GM12801 (cell line): ENCODE results near the gene CDH23.

Experiments
- TF ChIP-seq, protein P1 (sequence below): IDR thresholded peaks from one replicate; pipeline ENCODE4 v1.5.1; 2011; ENCODE audit warnings: control low read depth; ENCODE audit not compliant: insufficient read length; ENCODE audit errors: extremely low read depth

CDH23 gene

DNA sequence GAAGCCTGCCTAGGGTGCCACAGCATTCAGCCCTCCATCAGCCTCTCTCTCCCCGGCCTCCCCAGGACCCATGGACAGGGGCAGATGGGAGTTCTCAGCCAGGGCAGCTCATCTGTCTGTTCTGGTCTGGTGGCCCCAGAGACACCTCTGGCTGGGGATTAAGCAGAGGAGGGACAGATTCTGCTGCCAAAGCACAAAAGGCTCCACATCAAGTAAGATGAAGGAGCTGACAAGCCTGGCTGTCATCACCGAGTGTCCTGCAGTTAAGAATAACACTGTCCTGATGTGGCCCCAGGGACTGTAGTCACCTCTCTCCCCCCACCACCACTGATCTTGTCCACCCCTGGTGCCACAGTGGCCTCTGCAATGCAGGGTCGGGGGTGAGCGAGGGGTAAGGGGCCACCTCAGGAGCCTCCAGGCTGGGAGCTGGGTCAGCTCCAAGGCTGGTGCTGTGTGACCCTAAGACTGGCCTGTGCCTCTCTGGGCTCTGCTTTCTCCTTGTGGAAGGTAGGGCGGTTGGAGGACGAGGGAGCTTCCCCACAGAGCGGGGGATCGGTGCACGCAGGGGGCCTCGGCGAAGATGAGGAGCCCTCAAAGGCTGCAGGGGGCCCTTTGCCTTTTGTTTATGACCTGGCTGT lies 304.1 kb downstream of the CDH23 start:
- TF ChIP-seq, protein P1, sequence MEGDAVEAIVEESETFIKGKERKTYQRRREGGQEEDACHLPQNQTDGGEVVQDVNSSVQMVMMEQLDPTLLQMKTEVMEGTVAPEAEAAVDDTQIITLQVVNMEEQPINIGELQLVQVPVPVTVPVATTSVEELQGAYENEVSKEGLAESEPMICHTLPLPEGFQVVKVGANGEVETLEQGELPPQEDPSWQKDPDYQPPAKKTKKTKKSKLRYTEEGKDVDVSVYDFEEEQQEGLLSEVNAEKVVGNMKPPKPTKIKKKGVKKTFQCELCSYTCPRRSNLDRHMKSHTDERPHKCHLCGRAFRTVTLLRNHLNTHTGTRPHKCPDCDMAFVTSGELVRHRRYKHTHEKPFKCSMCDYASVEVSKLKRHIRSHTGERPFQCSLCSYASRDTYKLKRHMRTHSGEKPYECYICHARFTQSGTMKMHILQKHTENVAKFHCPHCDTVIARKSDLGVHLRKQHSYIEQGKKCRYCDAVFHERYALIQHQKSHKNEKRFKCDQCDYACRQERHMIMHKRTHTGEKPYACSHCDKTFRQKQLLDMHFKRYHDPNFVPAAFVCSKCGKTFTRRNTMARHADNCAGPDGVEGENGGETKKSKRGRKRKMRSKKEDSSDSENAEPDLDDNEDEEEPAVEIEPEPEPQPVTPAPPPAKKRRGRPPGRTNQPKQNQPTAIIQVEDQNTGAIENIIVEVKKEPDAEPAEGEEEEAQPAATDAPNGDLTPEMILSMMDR, result no peak

DNA sequence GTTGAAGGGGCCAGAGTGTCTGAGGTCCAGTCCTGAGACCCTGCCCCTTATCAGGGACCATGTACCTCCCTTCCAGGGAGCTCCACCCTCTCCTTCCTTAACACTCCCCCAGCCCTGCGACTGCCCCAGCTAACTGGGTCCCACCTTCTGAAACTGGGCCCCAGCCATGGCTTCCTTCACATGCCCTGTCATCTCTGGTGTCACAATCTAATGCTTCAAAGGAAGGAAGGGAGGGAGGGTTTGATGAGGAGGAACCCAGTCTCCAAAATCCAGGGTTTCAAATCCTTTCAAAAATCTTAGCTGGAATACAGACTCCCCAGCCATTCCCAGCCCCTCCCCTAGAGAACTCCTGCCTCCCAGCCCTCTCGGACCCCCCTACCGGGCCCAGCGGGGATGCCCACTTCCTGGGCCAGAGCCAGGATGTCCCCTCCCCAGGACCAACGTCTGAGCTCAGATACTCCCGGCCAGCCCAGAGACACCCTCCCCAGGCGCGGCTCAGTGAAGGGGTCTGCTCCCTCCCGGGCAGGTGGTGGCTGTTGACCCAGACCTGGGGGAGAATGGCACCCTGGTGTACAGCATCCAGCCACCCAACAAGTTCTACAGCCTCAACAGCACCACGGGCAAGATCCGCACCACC lies 304.9 kb downstream of the CDH23 start:
- TF ChIP-seq, protein P1, result no peak

DNA sequence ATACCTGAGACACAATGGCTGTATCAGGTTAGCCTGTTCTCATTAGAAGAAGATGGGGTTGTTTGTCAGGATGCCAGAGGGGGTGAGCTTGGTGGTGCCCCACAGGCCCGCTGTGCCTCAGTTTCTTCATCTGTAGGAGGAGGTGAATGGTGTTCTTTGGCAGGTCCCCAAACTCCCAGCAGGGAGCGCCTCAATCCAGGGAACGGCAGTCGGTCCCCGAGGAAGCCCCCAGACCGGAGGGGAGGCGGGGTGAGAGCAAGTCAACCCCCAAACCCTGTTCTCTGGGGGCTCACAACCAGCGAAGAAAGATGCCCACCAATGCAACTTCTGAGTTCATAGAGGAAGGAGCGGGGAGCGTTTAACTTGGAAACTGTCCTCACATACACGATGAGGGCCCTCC lies 306.9 kb downstream of the CDH23 start:
- TF ChIP-seq, protein P1, result no peak

DNA sequence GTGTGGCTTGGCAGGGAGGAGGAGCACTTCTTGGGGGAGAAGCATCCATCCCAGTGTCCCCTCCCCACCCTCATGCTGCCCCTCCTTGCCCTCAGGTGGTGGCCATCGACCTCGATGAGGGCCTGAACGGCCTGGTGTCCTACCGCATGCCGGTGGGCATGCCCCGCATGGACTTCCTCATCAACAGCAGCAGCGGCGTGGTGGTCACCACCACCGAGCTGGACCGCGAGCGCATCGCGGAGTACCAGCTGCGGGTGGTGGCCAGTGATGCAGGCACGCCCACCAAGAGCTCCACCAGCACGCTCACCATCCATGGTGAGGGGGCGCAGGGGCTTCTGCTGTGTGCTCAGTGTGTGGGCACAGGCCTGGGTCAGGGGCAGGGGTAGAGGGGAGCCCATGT lies 308.1 kb downstream of the CDH23 start:
- TF ChIP-seq, protein P1, result no peak

DNA sequence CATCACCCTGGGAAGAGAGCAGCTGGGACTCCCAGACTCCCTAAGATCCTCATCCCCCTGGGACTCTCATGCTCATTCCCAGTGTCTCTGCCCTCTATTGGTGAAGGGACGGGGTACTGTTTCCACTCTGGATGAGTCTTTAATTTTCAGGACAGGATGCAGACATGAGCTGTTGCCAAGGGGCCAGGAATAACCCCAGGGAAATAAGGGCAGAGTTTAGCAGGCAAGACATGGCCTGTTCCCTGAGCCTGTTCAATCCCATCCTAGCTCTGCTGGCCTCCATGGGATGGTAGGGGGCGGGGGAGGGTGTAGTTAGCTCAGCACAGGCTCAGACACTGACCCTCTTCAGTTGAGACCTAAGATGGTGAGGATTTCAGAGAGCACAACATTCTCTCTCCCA lies 308.9 kb downstream of the CDH23 start:
- TF ChIP-seq, protein P1, result no peak

DNA sequence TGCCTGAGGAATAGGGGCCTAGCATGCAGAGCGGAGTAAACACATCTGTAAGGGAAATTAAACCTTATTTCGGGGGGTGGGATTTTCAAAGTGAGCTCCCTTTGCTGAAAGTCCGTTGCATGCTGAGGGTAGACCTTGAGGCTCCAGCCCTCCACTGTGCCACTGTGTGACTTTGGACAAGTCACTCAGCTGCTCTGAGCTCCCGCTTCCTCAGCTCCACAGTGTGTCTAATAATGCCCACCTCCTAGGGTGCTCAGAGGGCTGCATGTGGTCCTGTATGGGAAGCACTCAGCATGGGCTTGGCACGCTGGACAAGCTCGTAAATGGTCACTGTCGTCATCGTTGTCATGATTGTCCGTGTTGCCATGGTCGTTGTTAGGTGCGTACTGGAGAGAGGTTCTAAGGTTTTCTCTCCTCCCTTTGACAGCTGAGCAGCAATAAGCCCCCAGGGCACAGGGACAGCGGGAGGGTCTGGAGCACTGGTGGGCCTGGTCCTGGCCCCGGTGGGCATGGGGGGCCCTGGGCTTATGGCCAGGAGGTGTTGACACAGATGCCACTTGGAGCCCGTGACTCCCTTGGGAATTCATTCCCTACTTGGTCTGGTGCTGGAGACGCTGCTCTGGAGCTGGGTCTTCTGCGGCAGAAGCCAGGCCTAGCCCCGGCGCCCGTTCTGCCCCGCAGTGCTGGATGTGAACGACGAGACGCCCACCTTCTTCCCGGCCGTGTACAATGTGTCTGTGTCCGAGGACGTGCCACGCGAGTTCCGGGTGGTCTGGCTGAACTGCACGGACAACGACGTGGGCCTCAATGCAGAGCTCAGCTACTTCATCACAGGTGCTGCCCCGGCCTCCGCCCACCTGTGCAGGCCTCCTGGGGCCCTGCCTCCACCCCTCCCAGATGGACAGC lies 309.7 kb downstream of the CDH23 start:
- TF ChIP-seq, protein P1, result no peak

DNA sequence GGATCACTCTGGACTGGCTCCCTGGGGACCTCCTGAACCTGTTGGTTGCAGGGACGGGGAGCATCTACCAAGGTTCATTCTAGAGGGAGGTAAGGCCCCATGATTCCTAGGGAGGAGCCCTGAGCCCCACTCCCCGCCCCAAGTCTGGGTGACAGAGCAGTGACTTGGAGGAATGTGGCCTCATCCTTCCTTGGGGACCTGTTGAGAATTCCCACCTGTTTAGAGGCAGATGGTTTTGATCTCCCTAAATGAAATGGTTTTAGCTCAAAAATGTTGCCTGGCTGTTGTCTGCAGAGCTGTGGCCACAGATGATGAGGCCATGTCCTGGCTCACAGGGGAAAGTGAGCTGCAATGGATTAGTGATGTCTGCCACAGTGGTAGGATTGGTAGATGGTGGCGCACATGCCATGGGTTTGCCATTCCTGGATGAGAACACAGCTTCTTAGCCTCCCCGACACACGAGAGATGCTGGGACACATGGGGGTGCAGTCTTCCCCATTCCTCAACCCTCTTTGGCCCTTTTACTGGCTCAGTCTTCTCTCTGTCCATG lies 310.6 kb downstream of the CDH23 start:
- TF ChIP-seq, protein P1, result no peak
